ENCODE results near the gene EPHA4. TPM values are rescaled to one million over a fixed set of nuclear protein-coding genes. Genes with fewer than 3 reads are reported as not detected.
"Not testable (repeated sequence)": the region's sequence is repeated elsewhere in the genome, so short reads cannot be mapped to it uniquely, and the experiment has no call there.

EPHA4 gene
- total RNA-seq, 1 experiment from 2014 or later: 17.4 TPM

- no peak for DNase-seq (ENCODE audit: low read depth)
Measured at GRCh38 chr2:221539246-221539645, 32.9 kb downstream of the EPHA4 start.

- DNase-seq (ENCODE audit: low read depth): no peak
Measured at GRCh38 chr2:221535824-221536223, 36.3 kb downstream of the EPHA4 start.

DNA sequence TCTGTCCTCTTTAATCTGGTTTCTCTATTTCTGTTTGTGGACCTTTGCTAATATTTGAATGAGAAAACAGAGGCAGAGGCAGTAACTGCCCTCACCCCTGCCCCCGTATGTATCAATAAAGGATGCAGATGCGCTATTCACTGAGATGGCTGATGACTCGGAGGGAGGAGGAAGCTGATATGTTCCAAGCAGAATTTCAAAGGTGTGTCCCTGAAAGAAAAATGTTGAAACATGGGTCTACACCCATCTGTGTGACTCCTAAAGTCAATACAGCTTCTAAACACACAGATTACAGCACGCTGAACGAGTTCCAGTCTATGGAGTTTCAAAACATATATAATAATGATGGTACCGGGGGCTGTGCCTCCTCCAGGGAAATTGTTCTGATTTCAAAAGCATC is 38.8 kb downstream of the EPHA4 start:
- no peak for DNase-seq (ENCODE audit: low read depth)

DNA sequence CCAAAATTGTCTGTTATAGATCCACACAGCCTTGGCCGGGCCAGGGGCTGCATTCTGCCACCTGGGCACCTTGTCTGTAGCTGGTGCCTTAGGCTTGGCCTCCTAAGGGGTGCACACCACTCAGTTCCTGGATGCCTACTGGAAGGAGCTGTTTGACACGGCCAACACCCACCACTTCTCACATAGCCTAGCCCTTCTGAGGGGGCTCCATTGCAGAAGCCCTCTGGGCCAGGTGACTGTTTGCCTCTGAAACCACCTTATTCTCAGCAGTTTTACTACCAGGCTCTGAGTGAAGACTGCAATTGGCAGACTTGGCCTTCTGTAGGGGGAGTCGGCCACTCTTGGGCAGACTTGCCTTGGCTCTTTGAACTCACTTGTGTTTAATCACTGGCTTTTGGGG is 39.5 kb downstream of the EPHA4 start:
- DNase-seq (ENCODE audit: low read depth): no peak

DNA sequence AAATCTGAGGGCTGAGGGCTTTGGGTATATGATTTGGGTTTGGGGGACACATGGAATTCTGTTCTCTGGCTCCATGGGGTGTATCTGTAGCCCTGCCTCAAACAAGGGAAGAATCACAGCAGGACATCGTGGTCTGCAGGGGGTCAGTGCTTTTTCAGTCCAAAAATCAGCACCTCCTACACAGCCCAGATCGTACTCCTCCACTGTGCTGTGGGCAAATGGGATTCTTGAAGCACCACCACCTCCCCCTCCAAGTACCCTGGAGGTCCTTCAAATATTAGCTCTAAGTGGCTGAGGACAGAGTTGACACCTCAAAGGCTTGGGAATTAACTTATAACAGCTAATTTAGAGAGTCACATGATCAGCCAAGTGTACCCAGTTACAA is 41.5 kb downstream of the EPHA4 start:
- no peak for DNase-seq (ENCODE audit: low read depth)

DNA sequence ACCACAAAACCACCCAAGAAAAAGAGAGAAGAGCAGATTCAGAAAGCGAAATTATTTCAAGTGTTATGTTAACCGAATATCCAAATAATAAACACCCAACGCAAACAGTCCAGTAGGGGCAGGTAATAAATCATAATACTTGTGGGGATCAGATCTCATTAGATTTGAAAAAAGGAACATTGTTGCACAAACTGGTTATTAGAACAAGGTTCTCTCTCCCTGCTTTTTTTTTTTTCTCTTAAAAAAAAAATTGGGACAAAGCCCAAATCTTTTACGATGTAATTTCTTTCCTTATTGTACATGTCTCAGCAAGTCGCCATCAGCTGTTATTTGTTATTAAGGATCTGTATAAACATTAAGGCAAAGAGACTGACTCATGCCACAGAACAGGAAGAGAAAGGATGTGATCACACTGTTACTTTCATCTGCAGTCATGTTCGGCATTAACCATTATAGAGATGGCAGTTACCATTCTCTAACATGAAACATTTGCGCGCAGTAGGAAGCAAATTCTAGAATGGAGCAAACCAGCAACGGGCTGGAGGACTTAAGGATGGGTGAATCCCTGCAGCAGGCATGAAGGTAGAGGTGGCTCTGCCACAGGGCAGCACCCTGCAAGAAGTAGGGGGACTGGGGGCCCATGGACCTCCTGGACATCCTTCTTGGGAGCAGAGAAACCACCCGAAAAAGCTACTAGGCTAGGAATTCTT is 42.0 kb downstream of the EPHA4 start:
- peak; percentile 91 for DNase-seq (ENCODE audit: low read depth)

GRCh38 chr2:221529177-221529942 is 42.7 kb downstream of the EPHA4 start:
- DNase-seq (ENCODE audit: low read depth): no peak

DNA sequence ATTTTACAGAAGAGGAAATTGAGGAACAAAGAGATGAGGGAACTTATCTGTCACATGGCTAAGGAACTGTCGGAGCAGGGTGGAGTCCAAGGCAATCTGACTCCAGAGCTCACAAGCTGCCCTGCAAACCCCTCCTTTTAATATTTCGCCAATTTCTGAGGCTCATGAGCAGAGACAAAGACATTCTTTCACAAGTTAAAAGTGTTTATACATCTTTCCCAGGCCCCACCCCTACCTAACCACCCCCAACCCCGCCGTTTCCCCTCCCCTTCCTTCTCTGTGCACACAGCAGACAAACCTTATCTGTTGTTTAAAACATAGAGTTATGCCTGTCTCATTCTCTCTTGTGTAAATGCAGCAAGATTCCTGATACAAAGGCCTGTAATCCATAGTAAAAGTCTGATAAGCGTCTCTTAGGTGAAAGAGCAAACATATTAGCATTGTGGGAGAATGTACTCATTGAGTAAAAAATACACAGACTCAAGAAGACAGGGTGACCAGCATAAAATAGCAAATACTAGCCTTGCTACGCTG is 44.3 kb downstream of the EPHA4 start:
- no peak for DNase-seq (ENCODE audit: low read depth)

GRCh38 chr2:221524158-221524557 is 47.9 kb downstream of the EPHA4 start:
- DNase-seq (ENCODE audit: low read depth): no peak

DNA sequence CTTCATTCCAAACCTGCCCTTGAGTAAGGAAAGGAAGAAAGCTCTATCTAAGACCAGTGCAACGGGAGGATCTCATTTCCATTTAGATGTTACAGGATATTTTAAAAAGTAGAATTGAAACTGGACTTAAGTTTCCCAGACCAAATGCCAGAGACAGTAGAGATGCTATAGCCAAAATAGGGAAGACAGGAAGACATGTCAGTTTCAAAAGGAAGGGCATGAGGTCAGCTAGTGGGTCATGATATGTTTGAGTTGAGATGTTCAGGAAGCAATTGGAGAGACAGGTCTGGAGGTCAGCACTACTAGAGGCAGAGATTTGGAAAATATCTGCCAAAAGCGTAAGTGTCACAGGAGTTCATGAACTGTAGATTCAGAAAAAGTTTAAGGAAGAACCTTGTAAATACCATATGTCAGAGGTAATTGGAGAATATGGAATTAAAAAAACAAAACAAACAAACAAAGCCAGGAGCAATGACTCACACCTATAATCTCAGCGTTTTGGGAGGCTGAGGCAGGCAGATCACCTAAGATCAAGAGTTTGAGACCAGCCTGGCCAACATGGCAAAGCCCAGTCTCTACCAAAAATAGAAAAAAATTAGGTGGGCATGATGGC is 50.8 kb downstream of the EPHA4 start:
- no peak for DNase-seq (ENCODE audit: low read depth)

DNA sequence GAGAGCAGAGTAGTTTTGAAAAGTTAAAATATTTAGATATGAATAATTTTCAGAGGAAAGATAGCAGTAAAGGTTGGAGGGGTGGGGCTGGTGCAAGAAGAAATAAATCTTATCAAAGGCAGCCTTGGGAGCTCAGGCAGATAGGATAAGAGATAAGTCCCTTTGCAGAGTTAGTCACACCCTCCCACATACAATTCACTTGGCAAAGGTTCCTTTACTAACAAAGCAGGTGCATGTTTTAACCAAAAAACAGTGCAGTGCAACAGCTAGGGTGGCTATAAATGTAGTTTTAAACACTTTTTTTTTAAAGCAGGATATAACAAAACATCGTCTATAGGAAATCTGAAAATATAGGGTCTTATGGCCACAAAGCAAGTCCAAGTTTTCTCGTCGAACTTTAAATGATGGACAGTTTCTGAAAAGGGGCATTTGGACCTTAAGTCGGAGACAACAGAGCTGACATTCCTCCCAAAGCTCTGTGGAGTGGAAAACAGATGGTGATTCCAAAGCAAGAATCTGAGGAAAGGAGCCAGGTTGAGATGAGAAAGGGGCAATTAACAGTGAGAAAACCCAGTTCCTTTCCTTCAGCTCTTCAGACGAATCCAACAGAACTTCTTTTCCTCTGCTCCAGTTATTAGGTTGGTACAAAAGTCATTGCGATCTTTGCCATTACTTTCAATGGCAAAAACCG is 53.0 kb downstream of the EPHA4 start:
- no peak for DNase-seq (ENCODE audit: low read depth)

DNA sequence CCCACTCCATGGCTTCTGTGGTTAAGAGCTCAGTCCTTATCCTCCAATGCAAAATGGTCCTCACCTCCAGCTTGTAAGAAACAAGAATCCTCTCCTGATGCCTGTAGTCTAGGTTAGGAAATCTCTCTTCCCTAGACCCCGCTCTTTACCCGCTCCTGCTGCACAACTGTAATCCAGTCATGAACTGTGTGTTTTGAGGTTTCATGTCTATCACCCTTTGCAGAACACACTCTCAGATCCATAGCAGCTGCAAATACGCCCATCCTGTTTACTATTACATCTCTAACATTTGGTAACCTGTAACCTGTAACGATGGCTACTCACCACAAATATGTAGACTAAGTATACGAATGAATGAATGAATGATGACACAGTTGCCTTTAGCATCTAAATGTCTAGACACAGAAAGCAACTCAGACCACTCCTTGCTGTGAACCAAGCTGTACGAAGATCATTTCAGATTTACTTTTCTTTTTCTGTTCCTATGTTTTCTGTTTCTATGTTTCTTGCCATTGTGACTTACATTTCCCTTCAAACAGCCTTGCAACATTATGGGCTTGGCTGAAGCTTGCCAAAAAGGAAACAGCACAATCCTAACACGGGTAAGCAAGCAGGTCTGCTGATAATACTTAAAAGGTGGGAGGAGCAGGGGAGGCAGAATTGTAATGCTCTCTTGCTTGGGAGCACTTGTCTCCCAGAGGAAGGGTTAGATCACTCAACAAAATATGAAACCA is 53.7 kb downstream of the EPHA4 start:
- DNase-seq (ENCODE audit: low read depth): peak; percentile 65

GRCh38 chr2:221517696-221518151 is 54.4 kb downstream of the EPHA4 start:
- peak; percentile 81 for DNase-seq (ENCODE audit: low read depth)

GRCh38 chr2:221517146-221517695 is 54.9 kb downstream of the EPHA4 start:
- no peak for DNase-seq (ENCODE audit: low read depth)

DNA sequence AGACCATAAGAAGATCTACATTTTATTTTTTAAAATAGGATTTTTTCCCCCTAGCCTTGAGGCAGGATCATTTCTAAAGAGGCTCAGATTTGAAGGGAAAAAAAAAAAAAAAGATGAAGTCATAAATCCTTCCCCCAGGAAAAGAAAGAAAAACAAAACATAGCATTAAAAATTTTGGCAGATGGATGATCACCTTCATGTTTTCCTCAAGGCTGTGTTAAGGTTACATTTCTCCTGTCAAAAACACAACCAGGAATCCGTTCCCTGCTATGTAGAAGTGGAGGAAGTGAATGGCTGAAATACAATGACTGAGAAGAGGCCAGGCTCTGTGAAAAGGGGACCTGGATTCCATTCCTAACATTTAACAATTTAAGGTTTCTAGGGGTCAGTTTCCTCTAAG is 56.2 kb downstream of the EPHA4 start:
- DNase-seq (ENCODE audit: low read depth): no peak

GRCh38 chr2:221514305-221515040 is 57.6 kb downstream of the EPHA4 start:
- peak; percentile 67 for DNase-seq (ENCODE audit: low read depth)

- no peak for DNase-seq (ENCODE audit: low read depth)
Measured at GRCh38 chr2:221513232-221513631, 58.9 kb downstream of the EPHA4 start.

GRCh38 chr2:221511325-221511724 is 60.8 kb downstream of the EPHA4 start:
- DNase-seq (ENCODE audit: low read depth): not testable (repeated sequence)

DNA sequence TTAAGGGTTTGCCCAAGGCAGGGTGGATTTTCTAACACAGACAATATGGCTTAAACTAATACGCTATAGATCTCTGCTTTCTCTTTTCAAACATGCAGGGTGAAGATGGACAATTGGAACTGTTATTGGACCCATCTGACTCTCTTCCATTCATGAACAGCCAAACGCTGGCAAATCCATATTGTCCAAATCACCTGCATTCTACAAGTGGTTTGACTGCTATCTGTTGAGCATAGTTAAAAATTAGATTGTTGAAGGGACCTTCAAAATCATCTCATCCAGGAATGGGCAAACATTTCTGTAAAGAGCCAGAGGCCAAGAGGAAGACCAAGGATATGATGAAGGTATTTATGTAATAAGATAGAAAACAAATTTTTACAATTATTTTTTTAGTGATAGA is 65.6 kb downstream of the EPHA4 start:
- DNase-seq (ENCODE audit: low read depth): no peak

DNA sequence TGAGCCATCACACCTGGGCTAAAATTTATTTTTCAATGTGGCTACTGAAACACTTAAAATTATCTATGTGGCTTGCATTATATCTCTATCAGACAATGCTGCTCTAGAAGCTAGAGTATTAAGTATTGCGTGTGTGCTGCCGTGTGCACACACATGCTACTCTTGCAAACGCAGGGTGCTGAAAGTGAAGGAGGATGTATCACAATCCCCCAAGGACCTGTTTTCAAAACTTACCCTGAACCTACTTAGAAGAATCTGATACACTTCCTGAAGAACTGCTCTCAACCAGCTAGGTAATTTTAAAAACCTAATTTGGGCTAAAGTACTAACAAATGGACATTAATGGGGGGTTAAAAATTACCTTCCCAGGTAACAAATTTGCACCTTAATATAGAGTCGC is 66.5 kb downstream of the EPHA4 start:
- no peak for DNase-seq (ENCODE audit: low read depth)

All from LHCN-M2 (cell line).